ENCODE results near the gene EXT2.

DNA sequence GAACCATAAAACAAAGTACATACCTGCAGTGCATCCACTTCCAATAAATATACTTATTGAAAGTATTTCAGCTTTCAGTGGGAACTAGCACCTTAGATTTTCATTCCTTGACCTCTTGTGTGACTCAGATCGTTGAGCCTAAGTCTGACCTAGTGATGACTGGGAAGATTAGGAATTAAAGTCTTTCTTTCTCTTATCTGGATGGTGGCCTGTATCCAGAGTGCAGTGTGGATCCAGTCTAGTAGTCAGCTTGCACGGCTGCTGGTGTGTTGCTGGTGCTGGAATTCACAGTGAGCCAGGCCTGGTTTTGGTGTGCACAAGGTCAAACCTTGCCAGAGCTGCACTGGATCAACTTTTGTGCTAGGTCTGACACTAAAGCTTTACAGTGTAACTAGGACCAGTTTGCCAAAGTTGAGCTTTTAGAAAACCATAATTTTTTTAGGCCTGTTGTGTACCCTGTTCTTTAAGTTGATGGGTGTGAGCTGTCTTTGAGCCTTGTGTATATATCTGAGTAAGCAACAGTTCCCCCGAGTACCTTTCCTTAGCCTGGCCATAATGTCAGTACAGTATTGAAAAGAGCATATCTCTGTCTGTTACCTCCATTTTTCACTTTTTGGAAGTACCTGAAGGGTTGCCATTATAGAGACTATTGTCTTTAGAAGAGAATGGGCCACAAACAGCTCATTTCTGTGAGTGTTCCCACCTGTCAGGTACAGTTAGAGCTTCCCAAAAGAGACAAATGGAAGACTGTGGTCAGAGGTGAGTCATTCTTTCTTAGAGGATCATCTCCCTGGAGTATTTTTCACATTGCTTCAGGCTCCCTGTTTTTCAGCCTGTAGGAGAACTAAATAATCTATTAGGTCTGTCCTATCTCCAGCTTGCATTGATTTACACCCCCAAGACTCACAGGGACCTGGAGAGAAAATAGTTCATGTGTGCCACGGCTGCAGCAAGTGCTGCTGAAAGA lies 124.6 kb downstream of the EXT2 start:
- TF ChIP-seq GATA2 (IDR thresholded peaks at IDR 0.05; ENCODE audit: low read depth, low read length), result no peak
- no peak for TF ChIP-seq GATA3 (IDR thresholded peaks at IDR 0.05; ENCODE audit: low read depth, low read length)
